Coronary artery (tissue), 2 donors: ENCODE results near the gene ARF4.

Experiments
- DNase-seq: peaks from one replicate; pipeline ENCODE4 v3.0.0-alpha.2; 2017; ENCODE audit warnings: low spot score
- H3K27ac ChIP-seq, 2 donors: fragments of 200-600 bp; sonication (generic); one replicate each; pipeline ENCODE4 v1.5.1; 2016 to 2019
- H3K4me3 ChIP-seq: fragments of 200-600 bp; sonication (generic); 2 replicates; pipeline ENCODE4 v1.5.1; 2016; ENCODE audit warnings: mild to moderate bottlenecking, moderate library complexity
- TF ChIP-seq, protein P1 (sequence below): fragments of 200-600 bp; sonication (generic); IDR thresholded peaks from one replicate; pipeline ENCODE4 v1.5.1; 2019; ENCODE audit warnings: antibody characterized with exemption

ARF4 gene

DNA sequence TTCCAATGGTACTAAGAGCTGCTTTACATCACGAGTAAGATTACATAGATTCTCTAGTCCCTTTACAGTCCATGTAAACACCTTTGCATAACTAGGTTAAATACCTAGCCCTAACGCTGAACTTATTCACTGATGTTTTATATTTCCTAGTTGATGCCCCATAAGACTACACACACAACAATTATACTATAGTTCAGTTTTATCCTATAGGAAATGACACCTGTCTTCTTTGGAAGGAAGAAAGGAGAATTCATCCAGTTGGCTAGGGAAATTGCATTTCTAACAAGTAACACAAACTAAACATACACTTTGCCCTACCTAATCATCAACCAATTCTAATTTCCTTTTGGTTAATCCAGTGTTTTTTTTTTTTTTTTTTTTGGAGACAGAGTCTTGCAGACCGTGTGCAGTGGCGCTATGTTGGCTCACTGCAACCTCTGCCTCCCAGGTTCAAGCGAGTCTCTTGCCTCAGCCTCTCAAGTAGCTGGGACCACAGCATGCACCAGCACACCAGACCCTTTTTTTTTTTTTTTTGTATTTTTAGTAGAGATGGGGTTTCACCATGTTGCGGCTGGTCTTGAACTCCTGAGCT lies 27.2 kb downstream of the ARF4 start:
- no peak for DNase-seq
- Histone ChIP-seq H3K27ac (no peak overlapping the region), H3K4me3 (no peak overlapping the region)
- TF ChIP-seq, protein P1, sequence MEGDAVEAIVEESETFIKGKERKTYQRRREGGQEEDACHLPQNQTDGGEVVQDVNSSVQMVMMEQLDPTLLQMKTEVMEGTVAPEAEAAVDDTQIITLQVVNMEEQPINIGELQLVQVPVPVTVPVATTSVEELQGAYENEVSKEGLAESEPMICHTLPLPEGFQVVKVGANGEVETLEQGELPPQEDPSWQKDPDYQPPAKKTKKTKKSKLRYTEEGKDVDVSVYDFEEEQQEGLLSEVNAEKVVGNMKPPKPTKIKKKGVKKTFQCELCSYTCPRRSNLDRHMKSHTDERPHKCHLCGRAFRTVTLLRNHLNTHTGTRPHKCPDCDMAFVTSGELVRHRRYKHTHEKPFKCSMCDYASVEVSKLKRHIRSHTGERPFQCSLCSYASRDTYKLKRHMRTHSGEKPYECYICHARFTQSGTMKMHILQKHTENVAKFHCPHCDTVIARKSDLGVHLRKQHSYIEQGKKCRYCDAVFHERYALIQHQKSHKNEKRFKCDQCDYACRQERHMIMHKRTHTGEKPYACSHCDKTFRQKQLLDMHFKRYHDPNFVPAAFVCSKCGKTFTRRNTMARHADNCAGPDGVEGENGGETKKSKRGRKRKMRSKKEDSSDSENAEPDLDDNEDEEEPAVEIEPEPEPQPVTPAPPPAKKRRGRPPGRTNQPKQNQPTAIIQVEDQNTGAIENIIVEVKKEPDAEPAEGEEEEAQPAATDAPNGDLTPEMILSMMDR = no peak

- TF ChIP-seq, protein P1 = no peak
- no peak overlapping the region for H3K4me3 ChIP-seq
- no peak overlapping the region for H3K27ac ChIP-seq
- DNase-seq = no peak
Measured at GRCh38 chr3:57559526-57559925, 37.6 kb downstream of the ARF4 start.

GRCh38 chr3:57557085-57557537 lies 40.0 kb downstream of the ARF4 start:
- Histone ChIP-seq H3K27ac (peak overlapping the region; percentile 75 to 89), H3K4me3 (peak overlapping the region; percentile 98)
- DNase-seq = no peak
- TF ChIP-seq, protein P1 = no peak

GRCh38 chr3:57556459-57557084 lies 40.6 kb downstream of the ARF4 start:
- Histone ChIP-seq H3K27ac (peak overlapping the region; percentile 75 to 89), H3K4me3 (peak overlapping the region; percentile 98)
- DNase-seq = no peak
- TF ChIP-seq, protein P1 = no peak

- peak within 1 kb of the TSS; percentile 98 for H3K4me3 ChIP-seq
- peak; percentile 94 for DNase-seq
- TF ChIP-seq, protein P1 = no peak
Measured at GRCh38 chr3:57555738-57556458, 41.2 kb downstream of the ARF4 start, which contains the start of gene PDE12. Gene PDE12, plus strand, starts transcription at chr3:57556274. Its CDS starts 106 bp downstream, at chr3:57556380.

GRCh38 chr3:57555306-57555705 lies 41.8 kb downstream of the ARF4 start:
- Histone ChIP-seq H3K27ac (peak overlapping the region; percentile 75 to 89), H3K4me3 (peak overlapping the region; percentile 98)
- TF ChIP-seq, protein P1 = no peak
- DNase-seq = no peak

More at GRCh38 chr3:57555738-57556458, 41.2 kb downstream of the ARF4 start, which contains the start of gene PDE12:
- peak within 1 kb of the TSS; percentile 75 to 89 for H3K27ac ChIP-seq
